Measurements from ENCODE around the gene CLEC2A.

- TF ChIP-seq SPI1 (IDR thresholded peaks at IDR 0.05; ENCODE audit: low read depth, low read length) (no peak), TAF1 (IDR thresholded peaks at IDR 0.05; ENCODE audit: low read depth, low read length) (no peak), POLR2A (IDR thresholded peaks at IDR 0.05; ENCODE audit: low read depth, low read length) (no peak)
These were observed 51.6 kb downstream of the CLEC2A start for GRCh38 chr12:9880532-9881078.
